MCF 10A (cell line): Measurements from ENCODE around the gene PC. TPM values are rescaled to one million over a fixed set of nuclear protein-coding genes. Genes with fewer than 3 reads are reported as not detected.

Experiments
- BruUV-seq: library from RNA; stranded (reverse); fragments of 400-500 nt; replicated peaks from 2 replicates; lab custom pipeline; 2021; lab: Mats Ljungman, UMichigan
- CTCF ChIA-PET: fragments of 300-600 bp; sonication (Branson Sonifier 250); formaldehyde crosslinking; extraction: SDS; loops from one replicate; lab custom pipeline; 2021; ENCODE audit warnings: antibody characterized with exemption, inconsistent platforms; lab: Yijun Ruan, JAX
- POLR2A ChIA-PET: fragments of 300-600, 350-650 bp; sonication (Branson Sonifier 250); formaldehyde crosslinking; extraction: SDS; loops from one replicate; lab custom pipeline; 2020; ENCODE audit warnings: antibody characterized with exemption, inconsistent platforms; lab: Yijun Ruan, JAX
- DNase-seq: peaks from one replicate; pipeline ENCODE4 v3.0.0-alpha.2; 2018; ENCODE audit not compliant: unreplicated experiment
- H3K27ac Mint-ChIP-seq: one replicate; pipeline ENCODE4 v1.8.0; 2022; ENCODE audit warnings: mild to moderate bottlenecking, low read depth, mixed read lengths; ENCODE audit not compliant: unreplicated experiment
- H3K27me3 Mint-ChIP-seq: one replicate; pipeline ENCODE4 v1.8.0; 2022; ENCODE audit warnings: mixed read lengths; ENCODE audit not compliant: insufficient read depth, unreplicated experiment
- H3K36me3 Mint-ChIP-seq: one replicate; pipeline ENCODE4 v1.8.0; 2022; ENCODE audit warnings: mild to moderate bottlenecking, moderate library complexity, mixed read lengths; ENCODE audit not compliant: insufficient read depth, unreplicated experiment
- H3K4me1 Mint-ChIP-seq: one replicate; pipeline ENCODE4 v1.8.0; 2022; ENCODE audit warnings: mixed read lengths; ENCODE audit not compliant: insufficient read depth, unreplicated experiment
- H3K4me3 Mint-ChIP-seq: one replicate; pipeline ENCODE4 v1.8.0; 2022; ENCODE audit warnings: mild to moderate bottlenecking, moderate library complexity, mixed read lengths; ENCODE audit not compliant: unreplicated experiment
- H3K9me3 Mint-ChIP-seq: one replicate; pipeline ENCODE4 v1.8.0; 2022; ENCODE audit warnings: mixed read lengths; ENCODE audit not compliant: unreplicated experiment
- intact Hi-C: fragments of 100-400 bp; cut with micrococcal nuclease; formaldehyde crosslinking; loops from 2 replicates; pipeline ENCODE4 v1.14.1; 2022
- total RNA-seq: library from RNA; stranded (reverse); gene quantifications from 2 replicates; pipeline ENCODE4 v1.2.3, GENCODE V29; 2022
- TF ChIP-seq, protein P1 (sequence below): fragments of 200-600 bp; IDR thresholded peaks from one replicate; pipeline ENCODE4 v1.8.0; 2022; ENCODE audit warnings: antibody characterized with exemption, mild to moderate bottlenecking; ENCODE audit not compliant: unreplicated experiment

Gene PC
- total RNA-seq, 1 experiment from 2014 or later, result 37.7 TPM

DNA sequence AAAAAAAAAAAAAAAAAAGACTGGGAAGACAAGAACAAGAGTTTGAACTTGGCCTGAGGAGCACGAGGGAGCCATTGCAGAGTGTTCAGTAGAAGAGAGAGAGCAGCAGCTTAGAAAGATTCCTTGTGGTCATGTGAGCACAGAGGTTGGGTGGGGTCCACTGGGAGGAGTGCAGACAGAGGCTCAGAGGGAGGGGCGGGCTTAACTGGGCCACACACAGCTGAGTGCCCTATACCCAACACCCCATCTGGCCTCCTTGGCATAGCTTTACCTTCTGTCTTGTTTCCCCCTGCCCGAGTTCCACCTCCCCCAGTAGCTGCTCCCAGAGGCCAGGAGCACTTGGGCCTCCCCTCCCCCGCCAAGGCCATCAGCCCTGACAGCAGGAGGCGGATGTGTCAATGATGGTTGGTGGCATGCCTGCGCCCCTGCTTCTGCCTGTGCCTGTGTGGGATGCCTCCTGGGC, 29.0 kb upstream of the PC start:
- Mint-ChIP-seq H3K27ac (no peak overlapping the region), H3K27me3 (no peaks in the 10 kb centered on the region), H3K36me3 (no peaks in the 10 kb centered on the region), H3K9me3 (no peaks in the 10 kb centered on the region), H3K4me1 (peaks cover 41% of the 10 kb centered on the region), H3K4me3 (no peak overlapping the region)
- TF ChIP-seq, protein P1, sequence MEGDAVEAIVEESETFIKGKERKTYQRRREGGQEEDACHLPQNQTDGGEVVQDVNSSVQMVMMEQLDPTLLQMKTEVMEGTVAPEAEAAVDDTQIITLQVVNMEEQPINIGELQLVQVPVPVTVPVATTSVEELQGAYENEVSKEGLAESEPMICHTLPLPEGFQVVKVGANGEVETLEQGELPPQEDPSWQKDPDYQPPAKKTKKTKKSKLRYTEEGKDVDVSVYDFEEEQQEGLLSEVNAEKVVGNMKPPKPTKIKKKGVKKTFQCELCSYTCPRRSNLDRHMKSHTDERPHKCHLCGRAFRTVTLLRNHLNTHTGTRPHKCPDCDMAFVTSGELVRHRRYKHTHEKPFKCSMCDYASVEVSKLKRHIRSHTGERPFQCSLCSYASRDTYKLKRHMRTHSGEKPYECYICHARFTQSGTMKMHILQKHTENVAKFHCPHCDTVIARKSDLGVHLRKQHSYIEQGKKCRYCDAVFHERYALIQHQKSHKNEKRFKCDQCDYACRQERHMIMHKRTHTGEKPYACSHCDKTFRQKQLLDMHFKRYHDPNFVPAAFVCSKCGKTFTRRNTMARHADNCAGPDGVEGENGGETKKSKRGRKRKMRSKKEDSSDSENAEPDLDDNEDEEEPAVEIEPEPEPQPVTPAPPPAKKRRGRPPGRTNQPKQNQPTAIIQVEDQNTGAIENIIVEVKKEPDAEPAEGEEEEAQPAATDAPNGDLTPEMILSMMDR, result no peak
- ChIA-PET POLR2A (interaction anchor here (0.8 kb wide), 1 partner anchor 52 kb away, joined by 4 read pairs; no protein-coding TSS in a partner anchor), CTCF (no interaction called here)
- BruUV-seq, result no TSS peak
- intact Hi-C loops, result no loop called here
- DNase-seq, result no peak

DNA sequence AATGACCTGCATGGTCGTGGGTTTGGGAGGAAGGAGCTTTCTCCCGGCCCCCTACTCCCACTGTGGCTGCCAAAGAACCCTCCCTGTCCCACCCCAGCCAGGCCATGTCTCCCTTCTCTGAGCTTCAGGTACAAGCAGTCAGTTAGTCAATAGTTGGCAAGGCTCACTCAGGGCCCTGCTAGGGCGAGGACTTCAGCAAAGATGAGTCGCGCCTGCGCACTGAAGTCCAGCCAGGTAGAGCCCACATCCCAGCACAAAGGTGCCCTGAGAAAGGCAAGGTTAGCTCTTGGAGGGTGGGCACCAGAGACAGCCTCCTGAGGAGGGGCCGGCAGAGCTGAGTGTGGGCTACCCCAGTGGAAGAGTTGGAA, 28.0 kb upstream of the PC start:
- Mint-ChIP-seq H3K27ac (no peak overlapping the region), H3K4me1 (peaks cover 44% of the 10 kb centered on the region), H3K36me3 (no peaks in the 10 kb centered on the region), H3K4me3 (no peak overlapping the region), H3K9me3 (no peaks in the 10 kb centered on the region), H3K27me3 (no peaks in the 10 kb centered on the region)
- peak; percentile 75 for DNase-seq
- CTCF ChIA-PET, result interaction anchor here (0.7 kb wide), 1 partner anchor 16 kb away, joined by 3 read pairs; no protein-coding TSS in a partner anchor
- no TSS peak for BruUV-seq
- intact Hi-C loops, result no loop called here
- TF ChIP-seq, protein P1, result no peak
- POLR2A ChIA-PET, result interaction anchor here (0.6 to 0.9 kb wide), 3 partner anchors 27 to 51 kb away, joined by 3 to 4 read pairs (median 3); partner anchors contain the start of gene PC

DNA sequence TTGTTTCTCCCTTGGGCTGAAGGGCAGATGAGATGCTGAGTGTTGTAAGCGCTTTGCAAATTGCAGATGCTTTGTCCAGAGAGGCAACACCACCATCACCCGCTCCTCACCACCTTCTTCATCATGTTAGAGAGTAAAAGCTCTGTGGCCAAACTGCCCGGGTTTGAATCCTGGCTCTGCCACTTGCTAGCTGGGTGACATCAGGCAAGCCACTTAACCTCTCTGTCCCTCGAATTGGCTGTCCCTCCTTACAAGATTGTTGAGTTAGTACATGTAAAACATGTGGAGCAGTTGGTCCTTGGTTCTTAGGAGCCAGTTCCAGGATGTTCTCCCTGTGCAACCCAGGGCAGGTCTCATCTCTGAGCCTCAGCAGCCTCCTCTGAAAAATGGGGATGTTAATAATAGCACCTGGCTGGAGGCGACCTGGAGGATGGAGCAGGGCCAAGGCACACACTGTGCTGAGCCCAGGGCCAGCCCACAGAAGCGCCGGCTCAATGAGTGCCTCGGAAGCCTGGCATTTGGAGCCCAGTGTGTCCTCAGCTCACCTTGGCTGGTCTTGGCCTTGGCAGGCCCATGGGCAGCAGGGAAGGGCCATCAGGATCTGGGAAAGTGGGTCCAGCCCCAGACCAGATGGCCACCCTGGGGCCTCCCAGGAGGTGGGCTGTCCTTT, 27.5 kb upstream of the PC start:
- DNase-seq, result peak; percentile 75
- ChIA-PET CTCF (interaction anchor here (0.7 kb wide), 1 partner anchor 16 kb away, joined by 3 read pairs; no protein-coding TSS in a partner anchor), POLR2A (interaction anchor here (0.6 to 0.9 kb wide), 3 partner anchors 22 to 50 kb away, joined by 3 to 4 read pairs (median 3); partner anchors contain the start of gene PC)
- Mint-ChIP-seq H3K27ac (no peak overlapping the region), H3K27me3 (no peaks in the 10 kb centered on the region), H3K4me3 (no peak overlapping the region), H3K4me1 (peaks cover 44% of the 10 kb centered on the region), H3K9me3 (no peaks in the 10 kb centered on the region), H3K36me3 (no peaks in the 10 kb centered on the region)
- intact Hi-C loops, result no loop called here
- TF ChIP-seq, protein P1, result no peak
- no TSS peak for BruUV-seq

DNA sequence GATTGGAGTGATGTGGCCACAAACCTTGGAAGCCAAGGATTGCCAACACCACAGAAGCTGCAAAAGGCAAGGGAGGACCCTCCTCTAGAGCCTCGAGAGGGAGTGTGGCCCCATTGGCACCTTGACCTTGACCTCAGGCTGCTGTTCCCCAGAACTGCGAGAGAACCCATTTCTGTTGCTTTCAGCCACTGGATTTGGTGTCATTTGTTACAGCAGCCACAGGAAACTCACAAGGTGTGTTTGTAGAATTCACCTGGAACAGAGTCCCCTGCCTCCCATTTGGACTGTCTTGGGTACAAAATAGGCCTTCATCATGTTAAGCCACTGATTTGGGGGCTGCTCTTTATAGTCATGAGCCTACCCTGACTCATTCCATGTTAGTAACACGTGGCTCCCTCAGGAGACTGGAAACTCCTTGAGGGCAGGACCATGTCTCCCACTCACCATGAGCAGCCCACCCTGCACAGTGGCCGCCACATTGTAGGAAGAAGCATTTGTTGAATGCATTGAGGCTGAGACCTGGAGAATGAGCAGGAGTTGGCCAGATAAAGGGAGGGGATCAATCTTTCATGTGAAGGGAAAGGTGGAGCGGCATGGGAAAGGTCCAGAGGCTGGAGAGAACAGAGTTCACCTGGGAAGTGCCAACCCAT, 25.2 kb upstream of the PC start:
- peaks cover 44% of the 10 kb centered on the region for H3K4me1 Mint-ChIP-seq
- no peak overlapping the region for H3K4me3 Mint-ChIP-seq
- POLR2A ChIA-PET, result interaction anchor here (0.6 to 1.2 kb wide), 2 partner anchors 12 to 13 kb away, joined by 3 to 4 read pairs; no protein-coding TSS in a partner anchor
- DNase-seq, result no peak
- CTCF ChIA-PET, result interaction anchor here (1.0 to 1.6 kb wide), 2 partner anchors 13 to 39 kb away, joined by 4 read pairs; partner anchors contain the start of gene SYT12
- no TSS peak for BruUV-seq
- no peaks in the 10 kb centered on the region for H3K36me3 Mint-ChIP-seq
- intact Hi-C loops, result loop anchor here (5.0 kb wide), 1 partner anchor 49 kb away; no protein-coding TSS in a partner anchor
- no peak overlapping the region for H3K27ac Mint-ChIP-seq
- TF ChIP-seq, protein P1, result no peak
- no peaks in the 10 kb centered on the region for H3K27me3 Mint-ChIP-seq
- no peaks in the 10 kb centered on the region for H3K9me3 Mint-ChIP-seq
